Pancreas (tissue), 10 donors: ENCODE results near the gene CRIP1. TPM values are rescaled to one million over a fixed set of nuclear protein-coding genes. Genes with fewer than 3 reads are reported as not detected.

Source experiments
- ATAC-seq, 4 donors: fragments of 200-7000 bp; cut with Tn5 transposase; one replicate each; pipeline versions ENCODE4 v1.8.0 to v1.9.1; 2020; ENCODE audit warnings: mild to moderate bottlenecking in 4 of 4, moderate library complexity in 4 of 4
- DNase-seq, 6 donors: peaks; one replicate each; pipeline ENCODE4 v3.0.0-alpha.2; 2020
- FAIRE-seq: peaks from 2 replicates; lab custom pipeline; 2012; peaks lifted over from hg19 to GRCh38; lab: Jason Lieb, UNC
- H3K27ac ChIP-seq, 4 donors: fragments of 200-600 bp; sonication (generic); 1 replicate in 3 of 4; 2 replicates in 1 of 4; pipeline versions ENCODE4 v1.5.0 to v1.8.0; 2020
- H3K27me3 ChIP-seq, 4 donors: fragments of 200-600 bp; one replicate each; pipeline ENCODE4 v1.8.0; 2021
- H3K36me3 ChIP-seq, 3 donors: fragments of 200-600 bp; sonication (generic) in 1 of 3; one replicate each; pipeline versions ENCODE4 v1.5.0 to v1.8.0; 2020 to 2021
- H3K4me1 ChIP-seq, 3 donors: fragments of 200-600 bp; one replicate each; pipeline ENCODE4 v1.8.0; 2021
- H3K4me3 ChIP-seq, 4 donors: fragments of 200-600 bp; sonication (generic) in 2 of 4; one replicate each; pipeline versions ENCODE4 v1.5.0 to v1.8.0; 2020 to 2021
- H3K9me3 ChIP-seq, 4 donors: fragments of 200-600 bp; one replicate each; pipeline ENCODE4 v1.8.0; 2021
- WGBS, 2 donors: extraction: QIAGEN DNeasy Blood & Tissue Kit; methylation state at CpG; one replicate each; pipeline ENCODE4 v1.1.7; 2013; 5-methylcytosine and 5-hydroxymethylcytosine counted together
- intact Hi-C, 3 donors: fragments of 100-400 bp; cut with DNase I; formaldehyde crosslinking; loops; one replicate each; pipeline versions ENCODE4 v1.11.1 to v1.14.2; 2022
- polyA plus RNA-seq, 2 donors: library from polyadenylated mRNA; stranded (reverse); fragments of 200-250 nt; gene quantifications; one replicate each; pipeline ENCODE4 v1.2.3, GENCODE V29; 2013
- total RNA-seq, 6 donors: library from RNA; stranded (reverse); fragmentation: NEBNext Ultra II Directional in 4 of 6; extraction: Animal tissue kit (Norgen Biotek cat#: 25700) in 4 of 6; gene quantifications; one replicate each; pipeline versions ENCODE4 v1.2.1 to v1.2.4, GENCODE V29; 2021 to 2023
- TF ChIP-seq, protein P1 (sequence below), 4 donors: fragments of 200-600 bp; sonication (generic) in 3 of 4; IDR thresholded peaks; one replicate each; pipeline versions ENCODE4 v1.5.0 to v1.8.0; 2021; ENCODE audit warnings: antibody characterized with exemption in 4 of 4
- donor health status: healthy with polysubstance abuse.
- donor health status: DM: no; HTN: no; CAD: no; lungs with moderate emphysema.
- donor health status: DM: no; HTN: no; CAD: no.
- donor health status: control.
- donor health status: control.
- donor health status: Bipolar disorder and iron deficiency.
- donor health status: DM: yes; HTN: yes; CAD: no.
- donor health status: DM: no; HTN: no; CAD: no.
- donor health status: DM: no; HTN: no; CAD: no.
- donor health status: DM: yes; HTN: yes; CAD: no.

The CRIP1 gene
- total and polyA plus RNA-seq, 8 donors, result 2.4 to 71.0 (median 9.3) TPM

- no peaks in the 10 kb centered on the region for H3K4me1 ChIP-seq
- ATAC-seq (peak; percentile 81 to 94 (median 91)), DNase-seq (peak in 4 of 6 donors; percentile 69 to 93 (median 80)), FAIRE-seq (no peak)
- H3K27me3 ChIP-seq, result no peaks in the 10 kb centered on the region
- intact Hi-C loops, result no loop called here
- H3K9me3 ChIP-seq, result no peaks in the 10 kb centered on the region
- H3K27ac ChIP-seq, result no peak overlapping the region
- TF ChIP-seq, protein P1, sequence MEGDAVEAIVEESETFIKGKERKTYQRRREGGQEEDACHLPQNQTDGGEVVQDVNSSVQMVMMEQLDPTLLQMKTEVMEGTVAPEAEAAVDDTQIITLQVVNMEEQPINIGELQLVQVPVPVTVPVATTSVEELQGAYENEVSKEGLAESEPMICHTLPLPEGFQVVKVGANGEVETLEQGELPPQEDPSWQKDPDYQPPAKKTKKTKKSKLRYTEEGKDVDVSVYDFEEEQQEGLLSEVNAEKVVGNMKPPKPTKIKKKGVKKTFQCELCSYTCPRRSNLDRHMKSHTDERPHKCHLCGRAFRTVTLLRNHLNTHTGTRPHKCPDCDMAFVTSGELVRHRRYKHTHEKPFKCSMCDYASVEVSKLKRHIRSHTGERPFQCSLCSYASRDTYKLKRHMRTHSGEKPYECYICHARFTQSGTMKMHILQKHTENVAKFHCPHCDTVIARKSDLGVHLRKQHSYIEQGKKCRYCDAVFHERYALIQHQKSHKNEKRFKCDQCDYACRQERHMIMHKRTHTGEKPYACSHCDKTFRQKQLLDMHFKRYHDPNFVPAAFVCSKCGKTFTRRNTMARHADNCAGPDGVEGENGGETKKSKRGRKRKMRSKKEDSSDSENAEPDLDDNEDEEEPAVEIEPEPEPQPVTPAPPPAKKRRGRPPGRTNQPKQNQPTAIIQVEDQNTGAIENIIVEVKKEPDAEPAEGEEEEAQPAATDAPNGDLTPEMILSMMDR (IDR thresholded peaks at IDR 0.05), result peak; percentile 97 to 98 (median 98)
- H3K4me3 ChIP-seq, result no peak overlapping the region
- WGBS, 2 donors, result 13 to 16% methylated on average over 30 of the region's 30 CpGs
- no peaks in the 10 kb centered on the region for H3K36me3 ChIP-seq
Observed at GRCh38 chr14:105537580-105538474, 51.1 kb downstream of the CRIP1 start.

Other genes starting within 250 kb of the CRIP1 start
- 10 to 100 TPM in 1 of 6 donors, 1 to 10 TPM in 5; 4.3 to 12.5 (median 6.7) TPM for gene BTBD6, start 238.4 kb upstream of the CRIP1 start, total RNA-seq
- gene BTBD6, start 238.4 kb upstream of the CRIP1 start, polyA plus RNA-seq, result 10 to 100 TPM; 20.1 to 44.5 TPM
- 10 to 100 TPM; 13.6 to 25.4 (median 19.3) TPM for gene BRF1, start 185.9 kb upstream of the CRIP1 start, total RNA-seq
- gene BRF1, start 185.9 kb upstream of the CRIP1 start, polyA plus RNA-seq, result 10 to 100 TPM; 34.5 to 50.2 TPM
- gene PACS2, start 172.1 kb upstream of the CRIP1 start, total RNA-seq, result 10 to 100 TPM; 36.9 to 63.6 (median 46.2) TPM
- gene PACS2, start 172.1 kb upstream of the CRIP1 start, polyA plus RNA-seq, result 100 to 1,000 TPM in 1 of 2 donors, 10 to 100 TPM in 1; 77.7 to 128 TPM
- 1 to 10 TPM in 4 of 6 donors, under 1 TPM in 2; 0.14 to 2.4 (median 1.5) TPM for gene TEX22, start 88.3 kb upstream of the CRIP1 start, total RNA-seq
- under 1 TPM; 0.40 to 0.57 TPM for gene TEX22, start 88.3 kb upstream of the CRIP1 start, polyA plus RNA-seq
- gene MTA1, start 67.1 kb upstream of the CRIP1 start, total RNA-seq, result 10 to 100 TPM; 34.8 to 68.6 (median 51.6) TPM
- gene MTA1, start 67.1 kb upstream of the CRIP1 start, polyA plus RNA-seq, result 100 to 1,000 TPM; 115 to 138 TPM
- 10 to 100 TPM; 12.9 to 37.4 (median 24.3) TPM for gene CRIP2, start 12.1 kb upstream of the CRIP1 start, total RNA-seq
- gene CRIP2, start 12.1 kb upstream of the CRIP1 start, polyA plus RNA-seq, result 100 to 1,000 TPM in 1 of 2 donors, 10 to 100 TPM in 1; 99.5 to 223 TPM
- 1 to 10 TPM; 2.0 to 5.2 (median 3.3) TPM for gene TEDC1, start 4.4 kb downstream of the CRIP1 start, total RNA-seq
- 10 to 100 TPM; 18.1 to 21.5 TPM for gene TEDC1, start 4.4 kb downstream of the CRIP1 start, polyA plus RNA-seq
- gene TMEM121, start 39.7 kb downstream of the CRIP1 start, total RNA-seq, result 1 to 10 TPM in 5 of 6 donors, under 1 TPM in 1; 0.92 to 3.3 (median 1.8) TPM
- 1 to 10 TPM; 1.2 to 2.5 TPM for gene TMEM121, start 39.7 kb downstream of the CRIP1 start, polyA plus RNA-seq